GM18870 (cell line): ENCODE measurements around the gene RABGAP1.

ENCODE experiments used
- ATAC-seq: cut with Tn5 transposase; IDR thresholded peaks from one replicate; pipeline ENCODE4 v1.9.1; 2021; ENCODE audit warnings: moderate library complexity; ENCODE audit not compliant: unreplicated experiment

RABGAP1 gene

GRCh38 chr9:123007269-123007668 is 66.4 kb downstream of the RABGAP1 start:
- ATAC-seq = no peak

GRCh38 chr9:123008909-123009308 is 68.1 kb downstream of the RABGAP1 start:
- no peak for ATAC-seq

DNA sequence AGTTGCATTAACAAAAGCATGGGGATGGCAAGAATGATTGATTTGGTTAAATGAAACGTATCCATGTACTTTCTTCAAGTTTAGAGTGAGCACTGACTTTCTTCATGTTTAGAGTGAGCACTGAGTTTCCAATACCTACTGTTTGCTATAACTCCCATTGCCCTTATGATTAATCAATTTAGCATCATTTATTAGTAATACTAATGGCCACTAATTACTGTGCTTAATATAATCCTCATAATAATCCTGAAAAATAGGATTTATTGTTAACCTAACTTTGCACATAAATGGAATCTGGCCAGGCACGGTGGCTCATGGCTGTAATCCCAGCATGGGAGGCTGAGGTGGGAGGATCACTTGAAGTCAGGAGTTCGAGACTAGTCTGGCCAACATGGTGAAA is 70.6 kb downstream of the RABGAP1 start:
- ATAC-seq = no peak

DNA sequence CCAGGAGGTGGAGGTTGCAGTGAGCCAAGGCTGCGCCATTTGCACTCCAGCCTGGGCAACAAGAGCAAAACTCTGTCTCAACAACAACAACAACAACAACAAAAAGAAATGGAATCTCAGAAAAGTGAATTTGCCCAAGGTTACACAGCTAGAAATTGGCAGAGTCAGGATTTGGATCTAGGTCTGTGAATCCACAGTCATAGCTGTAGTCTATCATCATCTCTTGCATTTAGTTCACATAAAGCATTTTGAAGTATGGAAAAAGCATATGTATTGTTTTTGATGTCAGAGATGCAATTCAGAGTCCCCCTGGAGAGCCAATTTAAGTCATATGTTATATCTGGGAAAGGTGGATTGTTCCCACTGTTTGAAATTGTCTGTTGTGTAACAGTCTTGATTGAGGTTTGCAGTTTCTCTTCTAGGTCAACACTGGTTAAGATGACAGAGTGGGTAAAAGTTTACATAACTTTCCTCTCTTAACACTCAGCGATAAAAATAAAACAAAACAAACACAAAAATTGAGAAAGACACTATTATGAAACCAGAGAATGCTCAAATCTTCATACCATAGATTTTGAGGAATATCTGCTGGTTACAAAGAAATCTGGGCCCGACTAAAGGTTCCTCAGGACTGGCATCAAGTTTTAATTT is 71.2 kb downstream of the RABGAP1 start:
- no peak for ATAC-seq

DNA sequence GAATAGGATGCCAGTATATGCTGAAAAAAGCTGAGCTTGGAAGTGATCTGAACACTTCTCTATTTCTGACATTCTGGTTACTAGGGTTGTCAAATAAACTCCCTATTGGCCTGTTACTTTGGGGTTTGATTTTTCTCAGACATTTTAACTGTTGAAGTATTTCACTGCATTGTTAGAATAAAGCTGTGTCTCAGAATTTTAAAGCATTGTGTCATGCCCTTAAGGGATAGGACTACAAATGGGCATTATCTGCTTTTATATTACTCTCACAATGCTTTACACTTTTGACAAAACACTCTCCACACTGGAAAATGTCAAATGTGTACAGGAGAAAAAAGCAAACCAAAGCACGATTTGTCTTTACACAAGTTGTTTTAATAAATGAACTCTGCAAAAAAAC is 75.8 kb downstream of the RABGAP1 start:
- ATAC-seq = no peak

- no peak for ATAC-seq
Measured at GRCh38 chr9:123020796-123021195, 80.0 kb downstream of the RABGAP1 start.

- ATAC-seq = no peak
Measured at GRCh38 chr9:123026425-123026824, 85.6 kb downstream of the RABGAP1 start.

DNA sequence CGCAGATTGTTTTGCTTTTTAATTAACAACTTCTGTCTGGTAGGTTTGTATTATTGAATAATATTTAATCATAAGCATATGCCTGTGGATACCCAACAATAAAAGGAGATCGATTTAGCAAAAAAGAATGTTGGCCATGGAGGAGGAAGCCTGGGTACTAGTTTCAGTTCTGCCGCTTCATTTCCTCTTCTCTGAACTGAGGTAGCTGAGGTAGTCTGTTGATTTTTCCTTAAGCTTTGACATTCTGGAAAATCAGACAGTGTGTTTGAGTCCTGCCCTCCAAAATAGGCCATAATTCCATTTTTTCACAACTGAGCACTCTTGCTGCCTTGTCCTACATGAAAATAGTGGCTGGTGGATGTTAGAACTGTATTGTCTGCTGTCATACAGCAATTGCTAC is 86.7 kb downstream of the RABGAP1 start:
- no peak for ATAC-seq

DNA sequence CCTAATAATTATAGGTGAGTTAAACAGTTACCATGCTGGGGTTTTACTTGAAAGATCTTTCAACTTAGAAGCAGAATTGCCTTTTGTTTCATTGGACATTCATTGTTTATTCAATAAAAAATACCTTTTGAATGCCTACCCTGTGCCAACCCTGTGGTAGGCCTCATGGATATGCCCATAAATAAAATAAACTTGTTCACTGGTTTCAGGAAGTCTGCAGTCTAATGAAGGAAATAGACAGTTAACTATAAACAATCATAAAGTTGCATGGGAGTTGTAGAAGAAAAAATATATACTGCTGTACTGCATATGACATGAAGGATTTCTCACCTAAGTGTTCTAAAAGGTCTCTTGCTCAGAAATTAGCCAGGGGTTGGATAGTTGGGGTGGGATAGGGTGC is 87.3 kb downstream of the RABGAP1 start:
- no peak for ATAC-seq

DNA sequence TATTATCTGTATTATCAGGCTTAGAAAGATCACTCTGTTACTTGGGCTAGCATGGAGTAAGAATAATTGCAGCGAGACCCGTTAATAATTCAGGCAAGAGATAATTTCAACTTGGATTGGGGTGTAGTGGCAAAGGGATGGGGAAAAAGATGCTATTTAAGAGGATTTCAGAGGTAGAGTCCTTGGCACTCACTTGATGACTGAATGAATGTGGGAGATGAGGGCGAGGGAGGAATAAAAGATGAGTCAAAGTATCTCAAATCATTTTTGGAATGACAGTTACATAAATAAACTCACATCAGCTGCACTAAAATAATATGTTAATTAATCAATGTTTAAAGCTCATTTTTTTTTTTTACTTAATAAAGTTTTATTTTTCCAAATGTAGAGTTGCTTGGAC is 88.2 kb downstream of the RABGAP1 start:
- no peak for ATAC-seq

- ATAC-seq = no peak
Measured at GRCh38 chr9:123031963-123032362, 91.1 kb downstream of the RABGAP1 start.

DNA sequence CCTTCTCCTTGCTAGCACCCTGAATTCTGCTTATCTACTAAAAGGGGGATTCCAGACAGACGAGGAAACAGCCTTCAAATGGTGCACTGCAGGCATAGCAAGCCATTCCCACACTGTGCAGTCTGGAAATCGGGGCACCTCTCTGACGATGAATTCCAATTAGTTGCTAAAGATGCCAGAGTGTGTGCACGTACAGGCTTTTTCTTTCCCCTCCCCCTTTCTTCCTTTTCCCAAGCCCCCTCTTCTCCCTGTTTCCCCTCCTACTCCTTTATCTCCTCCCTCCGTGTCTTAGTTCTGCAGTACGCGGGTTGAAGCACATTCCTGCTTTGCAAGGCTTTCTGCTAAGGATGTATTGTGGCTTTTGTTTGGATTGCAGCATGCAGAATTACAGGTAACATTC is 92.5 kb downstream of the RABGAP1 start, which contains the start of gene GPR21:
GPR21 (plus strand) TSS at position 316 of the 400 bp plus-strand sequence. CDS start 900 bp downstream, outside the sequence.
- ATAC-seq = no peak

GRCh38 chr9:123033864-123034601 is 93.2 kb downstream of the RABGAP1 start:
- ATAC-seq = no peak

DNA sequence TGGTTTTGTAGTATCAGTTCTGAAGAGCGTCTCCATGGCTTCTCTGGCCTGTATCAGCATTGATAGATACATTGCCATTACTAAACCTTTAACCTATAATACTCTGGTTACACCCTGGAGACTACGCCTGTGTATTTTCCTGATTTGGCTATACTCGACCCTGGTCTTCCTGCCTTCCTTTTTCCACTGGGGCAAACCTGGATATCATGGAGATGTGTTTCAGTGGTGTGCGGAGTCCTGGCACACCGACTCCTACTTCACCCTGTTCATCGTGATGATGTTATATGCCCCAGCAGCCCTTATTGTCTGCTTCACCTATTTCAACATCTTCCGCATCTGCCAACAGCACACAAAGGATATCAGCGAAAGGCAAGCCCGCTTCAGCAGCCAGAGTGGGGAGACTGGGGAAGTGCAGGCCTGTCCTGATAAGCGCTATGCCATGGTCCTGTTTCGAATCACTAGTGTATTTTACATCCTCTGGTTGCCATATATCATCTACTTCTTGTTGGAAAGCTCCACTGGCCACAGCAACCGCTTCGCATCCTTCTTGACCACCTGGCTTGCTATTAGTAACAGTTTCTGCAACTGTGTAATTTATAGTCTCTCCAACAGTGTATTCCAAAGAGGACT is 94.2 kb downstream of the RABGAP1 start:
- no peak for ATAC-seq

GRCh38 chr9:123035791-123036190 is 95.0 kb downstream of the RABGAP1 start:
- no peak for ATAC-seq

DNA sequence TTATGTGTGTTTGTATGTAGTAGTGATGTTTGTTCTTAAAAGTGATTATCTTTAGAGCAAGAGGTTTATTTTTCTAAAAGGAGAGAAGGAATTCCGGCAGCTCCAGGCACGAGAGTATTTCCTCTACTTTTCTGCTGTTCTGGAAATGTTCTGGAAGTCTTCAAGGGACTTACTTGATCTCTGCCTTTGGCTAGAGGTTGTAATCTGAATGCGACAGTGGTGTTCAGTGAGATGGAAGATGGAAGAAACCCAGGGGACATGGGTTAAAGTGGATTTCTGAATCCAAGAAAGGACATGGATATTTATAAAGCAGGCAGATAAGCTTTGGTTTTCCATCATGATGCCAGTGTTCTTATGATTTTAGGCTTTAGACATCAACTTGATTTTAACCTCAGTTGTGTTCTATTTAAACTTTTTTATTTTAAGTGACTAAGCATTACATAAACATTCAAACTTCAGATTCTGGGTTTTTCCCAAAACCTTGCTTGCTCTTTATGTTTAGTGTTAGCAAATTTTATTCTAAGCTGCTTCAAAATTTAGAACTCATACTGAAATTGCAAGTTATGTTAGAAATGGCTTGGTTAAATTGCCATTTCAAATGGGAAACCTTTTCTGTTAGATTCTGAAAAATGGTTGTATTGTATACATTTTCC is 96.2 kb downstream of the RABGAP1 start:
- no peak for ATAC-seq

DNA sequence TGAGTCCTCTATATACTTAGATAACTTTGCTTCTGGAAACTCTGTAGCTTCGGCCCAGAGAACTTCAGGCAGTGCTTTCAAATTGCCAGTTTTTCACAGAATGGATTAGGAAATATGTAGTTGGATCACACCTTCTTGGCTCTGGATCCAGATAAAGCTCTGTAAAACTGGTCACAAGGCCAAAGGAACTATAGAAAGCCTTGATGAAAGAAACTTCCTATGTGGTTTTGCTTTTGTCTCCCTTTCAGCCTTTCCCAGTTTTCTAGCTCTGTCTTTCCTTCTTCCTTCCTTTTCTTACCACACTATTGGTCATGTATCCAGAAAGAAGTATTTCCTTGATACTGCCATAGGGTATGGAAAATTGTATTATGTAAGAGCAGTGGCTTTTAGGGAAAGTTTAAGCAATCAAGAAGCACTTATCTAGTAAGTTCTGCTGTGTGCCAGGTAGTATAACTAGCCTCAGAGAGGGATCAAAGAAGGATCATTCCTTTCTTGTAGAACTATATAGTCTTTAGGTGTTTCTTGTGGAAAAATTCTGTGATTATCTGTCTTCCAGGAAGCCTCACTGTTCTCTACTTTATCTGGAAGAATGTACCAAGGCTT is 98.9 kb downstream of the RABGAP1 start:
- ATAC-seq = no peak

DNA sequence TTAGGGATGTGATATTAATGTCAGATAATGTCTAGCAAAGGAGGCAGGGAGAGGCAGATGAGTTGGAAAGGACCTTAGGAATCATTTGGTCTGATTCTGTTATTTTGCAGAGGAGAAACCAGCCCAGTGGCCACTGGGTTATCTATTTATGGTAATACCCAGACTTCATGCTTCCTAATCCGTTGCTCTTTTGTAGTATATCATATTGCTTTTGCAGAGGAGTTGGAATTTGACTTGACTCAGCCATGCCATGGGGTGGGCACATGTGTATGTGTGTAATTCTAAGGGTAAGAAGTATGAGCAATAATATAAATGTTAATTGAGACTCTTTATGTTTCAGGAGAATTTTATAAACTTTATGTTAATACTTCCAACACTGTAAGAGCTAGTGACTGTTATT is 100.0 kb downstream of the RABGAP1 start:
- ATAC-seq = no peak

DNA sequence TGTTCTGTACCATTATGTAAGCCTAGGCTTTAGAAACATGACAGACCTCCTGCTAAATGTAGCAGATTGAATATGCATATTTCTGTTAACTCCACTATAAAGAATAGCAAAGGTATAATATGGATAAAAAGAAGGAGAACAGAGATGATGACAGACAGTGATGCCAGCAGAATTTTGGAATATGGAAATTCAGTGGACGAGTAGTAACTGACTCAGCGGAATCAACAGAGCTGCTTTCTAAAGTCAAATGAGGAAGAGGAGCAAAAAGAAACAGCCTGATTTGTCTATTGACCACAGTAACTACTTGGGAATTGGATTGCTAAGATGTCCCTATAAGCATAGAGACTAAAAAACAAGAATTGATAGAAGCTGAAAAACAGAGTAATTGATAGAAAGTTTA is 100.7 kb downstream of the RABGAP1 start:
- ATAC-seq = no peak

GRCh38 chr9:123043081-123043939 is 102.5 kb downstream of the RABGAP1 start:
- ATAC-seq = no peak
